Upper lobe of right lung (tissue), 1 donor: ENCODE measurements around the gene SLC29A3. TPM values are rescaled to one million over a fixed set of nuclear protein-coding genes. Genes with fewer than 3 reads are reported as not detected.
A peak's percentile ranks its signal among the peaks of the same experiment; 100 is the strongest.

Experiments used
- ATAC-seq: fragments of 200-7000 bp; cut with Tn5 transposase; one replicate; pipeline ENCODE4 v1.9.1; 2020; ENCODE audit warnings: mild to moderate bottlenecking, moderate library complexity
- DNase-seq: peaks from one replicate; pipeline ENCODE4 v3.0.0-alpha.2; 2020
- H3K27ac ChIP-seq: fragments of 200-600 bp; one replicate; pipeline ENCODE4 v1.8.0; 2022
- H3K27me3 ChIP-seq: fragments of 200-600 bp; one replicate; pipeline ENCODE4 v1.8.0; 2022; ENCODE audit warnings: mild to moderate bottlenecking
- H3K36me3 ChIP-seq: fragments of 200-600 bp; one replicate; pipeline ENCODE4 v1.8.0; 2022
- H3K4me1 ChIP-seq: fragments of 200-600 bp; one replicate; pipeline ENCODE4 v1.8.0; 2022
- H3K4me3 ChIP-seq: fragments of 200-600 bp; one replicate; pipeline ENCODE4 v1.8.0; 2022; ENCODE audit warnings: mild to moderate bottlenecking
- H3K9me3 ChIP-seq: fragments of 200-600 bp; one replicate; pipeline ENCODE4 v1.8.0; 2022
- CTCF ChIP-seq: fragments of 200-600 bp; IDR thresholded peaks from one replicate; pipeline ENCODE4 v1.8.0; 2022; ENCODE audit warnings: antibody characterized with exemption
- intact Hi-C: fragments of 100-400 bp; cut with DNase I; formaldehyde crosslinking; loops from one replicate; pipeline ENCODE4 v1.11.0; 2022
- total RNA-seq: library from RNA; stranded (reverse); fragmentation: NEBNext Ultra II Directional; extraction: Animal tissue kit (Norgen Biotek cat#: 25700); gene quantifications from one replicate; pipeline ENCODE4 v1.2.1, GENCODE V29; 2021
- donor health status: DM: no; HTN: yes; CAD: no; lungs with severe emphysema.

The SLC29A3 gene
- total RNA-seq, 1 donor from 2014 or later = 14.8 TPM

GRCh38 chr10:71339796-71340589 is 20.9 kb downstream of the SLC29A3 start:
- Histone ChIP-seq H3K4me1 (peaks cover 18% of the 10 kb centered on the region), H3K9me3 (no peaks in the 10 kb centered on the region), H3K27me3 (no peaks in the 10 kb centered on the region), H3K4me3 (no peak overlapping the region), H3K27ac (no peak overlapping the region), H3K36me3 (peaks cover 8% of the 10 kb centered on the region)
- intact Hi-C loops = no loop called here
- DNase-seq = no peak
- TF ChIP-seq CTCF = no peak
- no peak for ATAC-seq

- Histone ChIP-seq H3K4me1 (peaks cover 18% of the 10 kb centered on the region), H3K27ac (no peak overlapping the region), H3K27me3 (no peaks in the 10 kb centered on the region), H3K4me3 (no peak overlapping the region), H3K9me3 (no peaks in the 10 kb centered on the region), H3K36me3 (peaks cover 8% of the 10 kb centered on the region)
- ATAC-seq (no peak), DNase-seq (no peak)
- intact Hi-C loops = no loop called here
- no peak for TF ChIP-seq CTCF
Observed at GRCh38 chr10:71342573-71343391, 23.7 kb downstream of the SLC29A3 start.

- Histone ChIP-seq H3K9me3 (no peaks in the 10 kb centered on the region), H3K27ac (peak overlapping the region; percentile 24)
- no peak for TF ChIP-seq CTCF
Observed at GRCh38 chr10:71343392-71343773, 24.3 kb downstream of the SLC29A3 start.

GRCh38 chr10:71344154-71344925 is 25.3 kb downstream of the SLC29A3 start:
- ATAC-seq = no peak
- no peak for TF ChIP-seq CTCF
- Histone ChIP-seq H3K27me3 (no peaks in the 10 kb centered on the region), H3K4me3 (no peak overlapping the region), H3K9me3 (no peaks in the 10 kb centered on the region), H3K36me3 (no peaks in the 10 kb centered on the region), H3K27ac (peak overlapping the region; percentile 24), H3K4me1 (peaks cover 18% of the 10 kb centered on the region)
- intact Hi-C loops = no loop called here
- no peak for DNase-seq

More at GRCh38 chr10:71343392-71343773, 24.3 kb downstream of the SLC29A3 start:
- no peak for DNase-seq
- Histone ChIP-seq H3K4me1 (peaks cover 18% of the 10 kb centered on the region), H3K36me3 (peaks cover 8% of the 10 kb centered on the region), H3K4me3 (no peak overlapping the region), H3K27me3 (no peaks in the 10 kb centered on the region)
- intact Hi-C loops = no loop called here
- ATAC-seq = peak; percentile 74

GRCh38 chr10:71344993-71345480 is 26.0 kb downstream of the SLC29A3 start:
- H3K4me3 ChIP-seq = no peak overlapping the region
- TF ChIP-seq CTCF = no peak
- DNase-seq (no peak), ATAC-seq (peak; percentile 57)
- no peaks in the 10 kb centered on the region for H3K9me3 ChIP-seq
- H3K27me3 ChIP-seq = no peaks in the 10 kb centered on the region
- H3K4me1 ChIP-seq = peaks cover 18% of the 10 kb centered on the region
- intact Hi-C loops = no loop called here
- no peaks in the 10 kb centered on the region for H3K36me3 ChIP-seq
- peak overlapping the region; percentile 24 for H3K27ac ChIP-seq
